IMR-90 (cell line): ENCODE data around the gene RND3. TPM values are rescaled to one million over a fixed set of nuclear protein-coding genes. Genes with fewer than 3 reads are reported as not detected.

Experiments
- ATAC-seq: fragments of 200-7000 bp; cut with Tn5 transposase; 2 replicates; pipeline ENCODE4 v1.9.1; 2020; ENCODE audit warnings: low read depth, mild to moderate bottlenecking, moderate library complexity
- BruUV-seq: library from RNA; stranded (reverse); fragments of 400-500 nt; replicated peaks from 2 replicates; lab custom pipeline; 2021; lab: Mats Ljungman, UMichigan
- CTCF ChIA-PET: fragments of 300-600 bp; formaldehyde crosslinking; extraction: SDS; loops from one replicate; lab custom pipeline; 2021; ENCODE audit warnings: antibody characterized with exemption; lab: Yijun Ruan, JAX
- POLR2A ChIA-PET: fragments of 300-600 bp; sonication (Branson Sonifier 250); formaldehyde crosslinking; loops from one replicate; lab custom pipeline; 2022; ENCODE audit warnings: antibody characterized with exemption; ENCODE audit not compliant: unreplicated experiment; lab: Charles Lee
- DNase-seq: peaks from one replicate; pipeline ENCODE4 v3.0.0; 2013
- H2AFZ ChIP-seq: replicated peaks from 2 replicates; pipeline ENCODE3; 2013; ENCODE audit warnings: low read length, mild to moderate bottlenecking; ENCODE audit not compliant: poor library complexity
- H2AK5ac ChIP-seq: 2 replicates; pipeline ENCODE4 v1.6.1; 2013; ENCODE audit warnings: low read depth, low read length, inconsistent platforms
- H2AK9ac ChIP-seq: replicated peaks from 2 replicates; pipeline ENCODE3; 2013; ENCODE audit warnings: mild to moderate bottlenecking, low read depth, low read length, moderate library complexity; ENCODE audit not compliant: poor library complexity
- H2BK120ac ChIP-seq: 2 replicates; pipeline ENCODE4 v1.6.1; 2013; ENCODE audit warnings: low read depth, low read length, inconsistent platforms
- H2BK15ac ChIP-seq: 3 replicates; pipeline ENCODE4 v1.6.1; 2013; ENCODE audit warnings: low read depth, low read length, inconsistent platforms
- H2BK20ac ChIP-seq: 2 replicates; pipeline ENCODE4 v1.6.1; 2013; ENCODE audit warnings: low read depth, mild to moderate bottlenecking, inconsistent platforms, low read length, moderate library complexity
- H2BK5ac ChIP-seq: 2 replicates; pipeline ENCODE4 v1.6.1; 2013; ENCODE audit warnings: mild to moderate bottlenecking, low read depth, low read length, inconsistent platforms; ENCODE audit not compliant: poor library complexity, severe bottlenecking
- H3K14ac ChIP-seq: replicated peaks from 2 replicates; pipeline ENCODE4 v1.6.1; 2013; ENCODE audit warnings: low read depth, low read length, inconsistent platforms
- H3K18ac ChIP-seq: 2 replicates; pipeline ENCODE4 v1.6.1; 2013; ENCODE audit warnings: low read depth, low read length, control low read depth
- H3K23ac ChIP-seq: 2 replicates; pipeline ENCODE4 v1.6.1; 2013; ENCODE audit warnings: low read depth, low read length, inconsistent platforms
- H3K27ac ChIP-seq: 2 replicates; pipeline ENCODE4 v1.5.1; 2013; ENCODE audit warnings: mild to moderate bottlenecking, control low read depth, low read length; ENCODE audit not compliant: insufficient read depth
- H3K27me3 ChIP-seq: 2 replicates; pipeline ENCODE4 v1.6.1; 2013; ENCODE audit warnings: low read length; ENCODE audit not compliant: control insufficient read depth, insufficient read depth
- H3K36me3 ChIP-seq: 2 replicates; pipeline ENCODE4 v1.6.1; 2013; ENCODE audit warnings: low read length, mixed read lengths; ENCODE audit not compliant: control insufficient read depth, insufficient read depth
- H3K4ac ChIP-seq: 2 replicates; pipeline ENCODE4 v1.6.1; 2013; ENCODE audit warnings: low read depth, low read length, inconsistent platforms
- H3K4me1 ChIP-seq: 2 replicates; pipeline ENCODE4 v1.6.1; 2013; ENCODE audit warnings: low read length, mixed read lengths; ENCODE audit not compliant: control insufficient read depth, insufficient read depth
- H3K4me2 ChIP-seq: 2 replicates; pipeline ENCODE4 v1.6.1; 2013; ENCODE audit warnings: low read depth, mild to moderate bottlenecking, control low read depth, low read length, moderate library complexity
- H3K4me3 ChIP-seq: 2 replicates; pipeline ENCODE4 v1.5.1; 2013; ENCODE audit warnings: low read depth, mild to moderate bottlenecking, control low read depth, low read length, moderate library complexity; ENCODE audit not compliant: insufficient read depth
- H3K56ac ChIP-seq: 2 replicates; pipeline ENCODE4 v1.6.1; 2013; ENCODE audit warnings: low read length, inconsistent platforms; ENCODE audit not compliant: insufficient read depth; ENCODE audit errors: extremely low read depth
- H3K79me1 ChIP-seq, 2 experiments: 2 replicates each; pipeline ENCODE4 v1.6.1; 2013; ENCODE audit warnings: low read length in 2 of 2, inconsistent platforms in 1 of 2, low read depth in 1 of 2
- H3K9ac ChIP-seq: 2 replicates; pipeline ENCODE4 v1.6.1; 2013; ENCODE audit warnings: low read depth, low read length, control low read depth
- H3K9me1 ChIP-seq: 2 replicates; pipeline ENCODE4 v1.6.1; 2013; ENCODE audit warnings: low read length, inconsistent platforms; ENCODE audit not compliant: insufficient read depth
- H3K9me3 ChIP-seq: 2 replicates; pipeline ENCODE4 v1.6.1; 2013; ENCODE audit warnings: low read length; ENCODE audit not compliant: control insufficient read depth, insufficient read depth
- H4K20me1 ChIP-seq: 2 replicates; pipeline ENCODE4 v1.6.1; 2013; ENCODE audit warnings: low read length, inconsistent platforms; ENCODE audit not compliant: insufficient read depth
- H4K5ac ChIP-seq: 2 replicates; pipeline ENCODE4 v1.6.1; 2013; ENCODE audit warnings: mild to moderate bottlenecking, low read depth, low read length, control low read depth
- H4K8ac ChIP-seq, 2 experiments: 2 replicates each; pipeline ENCODE4 v1.6.1; 2013; ENCODE audit warnings: low read depth in 2 of 2, low read length in 2 of 2, control low read depth in 1 of 2, inconsistent platforms in 1 of 2
- H4K91ac ChIP-seq: 2 replicates; pipeline ENCODE4 v1.6.1; 2013; ENCODE audit warnings: low read depth, low read length, inconsistent platforms; ENCODE audit not compliant: insufficient read depth
- NFE2L2 ChIP-seq: fragments of 150-350 bp; IDR thresholded peaks from 2 replicates; pipeline ENCODE4 v1.6.1; 2016; ENCODE audit warnings: low read depth, mild to moderate bottlenecking, low read length
- USF2 ChIP-seq: fragments of 150-350 bp; IDR thresholded peaks from 2 replicates; pipeline ENCODE4 v1.6.1; 2017; ENCODE audit warnings: mild to moderate bottlenecking, antibody characterized with exemption, low read length, low read depth
- WGBS, 2 experiments: methylation state at CpG; one replicate each; pipeline versions ENCODE4 v1.1.5 to v1.1.7; 2013; ENCODE audit warnings: missing lambda C conversion rate in 2 of 2; ENCODE audit not compliant: insufficient read length in 1 of 2; ENCODE audit errors: extremely low coverage in 2 of 2; 5-methylcytosine and 5-hydroxymethylcytosine counted together
- dilution Hi-C: fragments of 300-500 bp; cut with HindIII; formaldehyde crosslinking; loops from one replicate; pipeline ENCODE4 v1.14.3; 2018; ENCODE audit warnings: low sequenced_read_pairs; ENCODE audit not compliant: unreplicated experiment
- in situ Hi-C: fragments of 300-500 bp; cut with MboI; formaldehyde crosslinking; loops from 3 replicates; pipeline ENCODE4 v1.14.3; 2019; ENCODE audit warnings: low sequenced_read_pairs, inconsistent platforms, mixed read lengths
- intact Hi-C: fragments of 100-400 bp; cut with micrococcal nuclease; formaldehyde crosslinking; loops from 2 replicates; pipeline ENCODE4 v1.10.0; 2022
- polyA plus RNA-seq, 3 experiments: library from polyadenylated mRNA; depleted of rRNA; stranded (reverse); fragments of >200 nt; gene quantifications; 2 replicates each; pipeline ENCODE4 v1.2.3, GENCODE V29; 2012; ENCODE audit warnings: low replicate concordance in 1 of 3
- total RNA-seq: library from RNA; depleted of rRNA; stranded (reverse); fragments of >200 nt; gene quantifications from 2 replicates; pipeline ENCODE4 v1.2.3, GENCODE V29; 2012

The RND3 gene
- total and polyA plus RNA-seq, 2 of the 4 experiments (the other 2 are of a cell fraction) = 111 to 449 TPM

- ChIA-PET CTCF (interaction anchor here (1.0 kb wide), 1 partner anchor 8 kb away, joined by 4 read pairs; no protein-coding TSS in a partner anchor), POLR2A (no interaction called here)
- H2BK120ac ChIP-seq = peak overlapping the region; percentile 83; the same call in 1 of the 2 replicates
- H4K91ac ChIP-seq = no peak overlapping the region
- peak overlapping the region; percentile 16; the same call in 1 of the 2 replicates for H3K18ac ChIP-seq
- BruUV-seq = no TSS peak
- H2BK15ac ChIP-seq = no peak overlapping the region
- no peak overlapping the region for H3K4me2 ChIP-seq
- H3K27me3 ChIP-seq = no peaks in the 10 kb centered on the region
- no peak overlapping the region for H3K9ac ChIP-seq
- H3K56ac ChIP-seq = no peak overlapping the region
- H2BK5ac ChIP-seq = no peak overlapping the region
- H2BK20ac ChIP-seq = peak overlapping the region; percentile 50; the same call in 1 of the 2 replicates
- H3K9me3 ChIP-seq = no peaks in the 10 kb centered on the region
- no peak overlapping the region for H3K23ac ChIP-seq
- H3K4ac ChIP-seq = no peak overlapping the region; the same call in 1 of the 2 replicates
- no peak for DNase-seq
- in situ Hi-C loops = no loop called here
- H3K36me3 ChIP-seq = no peaks in the 10 kb centered on the region
- no peak overlapping the region for H2AFZ ChIP-seq
- H2AK9ac ChIP-seq = no peak overlapping the region
- no peaks in the 10 kb centered on the region for H4K20me1 ChIP-seq
- H3K79me1 ChIP-seq = peaks cover 0 to 12% of the 10 kb centered on the region in 2 experiments; a peak in 1 of 4 replicates
- H3K4me3 ChIP-seq = no peak overlapping the region
- intact Hi-C loops = no loop called here
- WGBS, 2 experiments = 27% methylated on average over 2 of the region's 6 CpGs; no CpG with 5 or more reads in 1 of the 2 experiments
- H3K4me1 ChIP-seq = peaks cover 9% of the 10 kb centered on the region
- 0 out of 4 replicates have a peak overlapping the region, but pooled peaks of 1 of the 2 experiments have one; percentile 90 for H4K8ac ChIP-seq
- H3K14ac ChIP-seq = 0 out of 2 replicates have a peak overlapping the region, but pooled peaks have one; percentile 9
- H3K27ac ChIP-seq = no peak overlapping the region
- H2AK5ac ChIP-seq = no peak overlapping the region
- TF ChIP-seq USF2 = peak; percentile 45; the same call in 1 of the 2 replicates
- no peak for TF ChIP-seq NFE2L2
- peak; percentile 10; the same call in 1 of the 2 replicates for ATAC-seq
- peaks cover 7% of the 10 kb centered on the region; the same call in 1 of the 2 replicates for H3K9me1 ChIP-seq
- no peak overlapping the region for H4K5ac ChIP-seq
- dilution Hi-C loops = no loop called here
Observed at GRCh38 chr2:150424406-150424805, 63.1 kb downstream of the RND3 start.
